Ishikawa (cell line): ENCODE measurements around the gene RALGAPA2.

Experiments used
- CEBPB ChIP-seq: IDR thresholded peaks from 2 replicates; pipeline ENCODE4 v1.6.1; 2012
- CREB1 ChIP-seq: IDR thresholded peaks from 2 replicates; pipeline ENCODE4 v1.6.1; 2012; ENCODE audit warnings: low read depth
- EP300 ChIP-seq: IDR thresholded peaks from 2 replicates; pipeline ENCODE4 v1.6.1; 2012; ENCODE audit warnings: borderline replicate concordance
- FOXM1 ChIP-seq: IDR thresholded peaks from 2 replicates; pipeline ENCODE4 v1.6.1; 2012; ENCODE audit warnings: low read depth, borderline replicate concordance
- MAX ChIP-seq: IDR thresholded peaks from 2 replicates; pipeline ENCODE4 v1.6.1; 2012
- RAD21 ChIP-seq: IDR thresholded peaks from 2 replicates; pipeline ENCODE4 v1.6.1; 2012; ENCODE audit warnings: low read depth
- REST ChIP-seq: IDR thresholded peaks from 2 replicates; pipeline ENCODE4 v1.6.1; 2012; ENCODE audit warnings: low read depth, mild to moderate bottlenecking
- TAF1 ChIP-seq: IDR thresholded peaks from 2 replicates; pipeline ENCODE4 v1.6.1; 2012; ENCODE audit warnings: low read depth, mild to moderate bottlenecking
- TEAD4 ChIP-seq: IDR thresholded peaks from 2 replicates; pipeline ENCODE4 v1.6.1; 2012
- USF1 ChIP-seq: IDR thresholded peaks from 2 replicates; pipeline ENCODE4 v1.6.1; 2012
- YY1 ChIP-seq: IDR thresholded peaks from 2 replicates; pipeline ENCODE4 v1.6.1; 2012; ENCODE audit warnings: low read depth
- ZBTB7A ChIP-seq: IDR thresholded peaks from 2 replicates; pipeline ENCODE4 v1.6.1; 2012; ENCODE audit warnings: low read depth

GRCh38 chr20:20493701-20494100 is 218.7 kb downstream of the RALGAPA2 start:
- TF ChIP-seq FOXM1, result no peak
- TF ChIP-seq CEBPB, result no peak
- no peak for TF ChIP-seq YY1
- TF ChIP-seq RAD21, result no peak
- TF ChIP-seq REST, result no peak
- no peak for TF ChIP-seq MAX
- no peak for TF ChIP-seq EP300
- TF ChIP-seq USF1, result no peak
- TF ChIP-seq CREB1, result no peak
- no peak for TF ChIP-seq TEAD4
- TF ChIP-seq TAF1, result no peak
- no peak for TF ChIP-seq ZBTB7A
